Measurements from ENCODE around the gene DHRS7C.

Gene DHRS7C

GRCh38 chr17:9821921-9822320 lies 30.5 kb upstream of the DHRS7C start, which contains the start of gene GSG1L2 (continued):
- no peak for TF ChIP-seq TSHZ2 (CRISPR knock-in tag; IDR thresholded peaks at IDR 0.05)
- TF ChIP-seq ZNF8 (CRISPR knock-in tag; IDR thresholded peaks at IDR 0.05), result no peak
- no peak for TF ChIP-seq GLIS3 (CRISPR knock-in tag; IDR thresholded peaks at IDR 0.05)
- TF ChIP-seq RARB (CRISPR knock-in tag; IDR thresholded peaks at IDR 0.05), result no peak
- no peak for TF ChIP-seq POU6F1 (CRISPR knock-in tag; IDR thresholded peaks at IDR 0.05; ENCODE audit: borderline replicate concordance, low read depth)
- TF ChIP-seq ZFP3 (CRISPR knock-in tag; IDR thresholded peaks at IDR 0.05), result no peak
- TF ChIP-seq CSDC2 (CRISPR knock-in tag; IDR thresholded peaks at IDR 0.05), result no peak
- no peak for TF ChIP-seq ZNF565 (CRISPR knock-in tag; conservative IDR thresholded peaks at IDR 0.05; ENCODE audit: low read depth)
- no peak for TF ChIP-seq TOX (CRISPR knock-in tag; IDR thresholded peaks at IDR 0.05; ENCODE audit: borderline replicate concordance)

GRCh38 chr17:9820448-9820847 lies 29.1 kb upstream of the DHRS7C start:
- no peak for ATAC-seq
- TF ChIP-seq ISL1 (CRISPR knock-in tag; IDR thresholded peaks at IDR 0.05) (no peak), ZNF8 (CRISPR knock-in tag; IDR thresholded peaks at IDR 0.05) (no peak), ZNF565 (CRISPR knock-in tag; conservative IDR thresholded peaks at IDR 0.05; ENCODE audit: low read depth) (no peak), SNAI2 (CRISPR knock-in tag; IDR thresholded peaks at IDR 0.05) (no peak), GLIS3 (CRISPR knock-in tag; IDR thresholded peaks at IDR 0.05) (no peak), ARNTL (CRISPR knock-in tag; IDR thresholded peaks at IDR 0.05; ENCODE audit: borderline replicate concordance, low read depth) (no peak), ZFP3 (CRISPR knock-in tag; IDR thresholded peaks at IDR 0.05) (no peak), CSRNP3 (CRISPR knock-in tag; IDR thresholded peaks at IDR 0.05) (no peak), ZFP30 (CRISPR knock-in tag; IDR thresholded peaks at IDR 0.05) (no peak), TSHZ2 (CRISPR knock-in tag; IDR thresholded peaks at IDR 0.05) (no peak), ZC3H10 (CRISPR knock-in tag; IDR thresholded peaks at IDR 0.05) (no peak), RARB (CRISPR knock-in tag; IDR thresholded peaks at IDR 0.05) (no peak)

- ATAC-seq, result no peak
- no peak for TF ChIP-seq ARNTL (CRISPR knock-in tag; IDR thresholded peaks at IDR 0.05; ENCODE audit: borderline replicate concordance, low read depth)
- TF ChIP-seq ZNF565 (CRISPR knock-in tag; conservative IDR thresholded peaks at IDR 0.05; ENCODE audit: low read depth), result no peak
- no peak for TF ChIP-seq SNAI2 (CRISPR knock-in tag; IDR thresholded peaks at IDR 0.05)
- no peak for TF ChIP-seq OSR1 (CRISPR knock-in tag; IDR thresholded peaks at IDR 0.05)
- no peak for TF ChIP-seq PPARA (CRISPR knock-in tag; IDR thresholded peaks at IDR 0.05; ENCODE audit: borderline replicate concordance)
- TF ChIP-seq TSHZ2 (CRISPR knock-in tag; IDR thresholded peaks at IDR 0.05), result no peak
- TF ChIP-seq CSRNP3 (CRISPR knock-in tag; IDR thresholded peaks at IDR 0.05), result no peak
- no peak for TF ChIP-seq ZFP30 (CRISPR knock-in tag; IDR thresholded peaks at IDR 0.05)
- no peak for TF ChIP-seq PATZ1 (CRISPR knock-in tag; IDR thresholded peaks at IDR 0.05; ENCODE audit: borderline replicate concordance)
- TF ChIP-seq ZC3H10 (CRISPR knock-in tag; IDR thresholded peaks at IDR 0.05), result no peak
- no peak for TF ChIP-seq ESRRG (CRISPR knock-in tag; IDR thresholded peaks at IDR 0.05)
- TF ChIP-seq ISL1 (CRISPR knock-in tag; IDR thresholded peaks at IDR 0.05), result no peak
- TF ChIP-seq CSDC2 (CRISPR knock-in tag; IDR thresholded peaks at IDR 0.05), result no peak
- TF ChIP-seq GLIS3 (CRISPR knock-in tag; IDR thresholded peaks at IDR 0.05), result no peak
Observed at GRCh38 chr17:9818760-9819159, 27.4 kb upstream of the DHRS7C start.

Data from SK-N-SH treated with all-trans-retinoic acid at 6 μM for 48 hours (cell line).